GM19043 (cell line): ENCODE results near the gene ATP13A4.

Experiments
- ATAC-seq: cut with Tn5 transposase; IDR thresholded peaks from one replicate; pipeline ENCODE4 v1.9.1; 2021; ENCODE audit warnings: low read depth; ENCODE audit not compliant: unreplicated experiment

ATP13A4 gene, protein sequence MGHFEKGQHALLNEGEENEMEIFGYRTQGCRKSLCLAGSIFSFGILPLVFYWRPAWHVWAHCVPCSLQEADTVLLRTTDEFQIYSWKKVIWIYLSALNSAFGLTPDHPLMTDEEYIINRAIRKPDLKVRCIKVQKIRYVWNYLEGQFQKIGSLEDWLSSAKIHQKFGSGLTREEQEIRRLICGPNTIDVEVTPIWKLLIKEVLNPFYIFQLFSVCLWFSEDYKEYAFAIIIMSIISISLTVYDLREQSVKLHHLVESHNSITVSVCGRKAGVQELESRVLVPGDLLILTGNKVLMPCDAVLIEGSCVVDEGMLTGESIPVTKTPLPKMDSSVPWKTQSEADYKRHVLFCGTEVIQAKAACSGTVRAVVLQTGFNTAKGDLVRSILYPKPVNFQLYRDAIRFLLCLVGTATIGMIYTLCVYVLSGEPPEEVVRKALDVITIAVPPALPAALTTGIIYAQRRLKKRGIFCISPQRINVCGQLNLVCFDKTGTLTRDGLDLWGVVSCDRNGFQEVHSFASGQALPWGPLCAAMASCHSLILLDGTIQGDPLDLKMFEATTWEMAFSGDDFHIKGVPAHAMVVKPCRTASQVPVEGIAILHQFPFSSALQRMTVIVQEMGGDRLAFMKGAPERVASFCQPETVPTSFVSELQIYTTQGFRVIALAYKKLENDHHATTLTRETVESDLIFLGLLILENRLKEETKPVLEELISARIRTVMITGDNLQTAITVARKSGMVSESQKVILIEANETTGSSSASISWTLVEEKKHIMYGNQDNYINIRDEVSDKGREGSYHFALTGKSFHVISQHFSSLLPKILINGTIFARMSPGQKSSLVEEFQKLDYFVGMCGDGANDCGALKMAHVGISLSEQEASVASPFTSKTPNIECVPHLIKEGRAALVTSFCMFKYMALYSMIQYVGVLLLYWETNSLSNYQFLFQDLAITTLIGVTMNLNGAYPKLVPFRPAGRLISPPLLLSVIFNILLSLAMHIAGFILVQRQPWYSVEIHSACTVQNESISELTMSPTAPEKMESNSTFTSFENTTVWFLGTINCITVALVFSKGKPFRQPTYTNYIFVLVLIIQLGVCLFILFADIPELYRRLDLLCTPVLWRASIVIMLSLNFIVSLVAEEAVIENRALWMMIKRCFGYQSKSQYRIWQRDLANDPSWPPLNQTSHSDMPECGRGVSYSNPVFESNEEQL

GRCh38 chr3:193554811-193555210 lies at the start of gene ATP13A4:
Gene ATP13A4, minus strand, starts transcription at chr3:193554895. Its CDS starts 96 bp downstream, at chr3:193554799.
- no peak for ATAC-seq

GRCh38 chr3:193599393-193599792 lies 44.7 kb upstream of the ATP13A4 start:
- ATAC-seq = no peak

GRCh38 chr3:193598202-193598601 lies 43.5 kb upstream of the ATP13A4 start:
- no peak for ATAC-seq

DNA sequence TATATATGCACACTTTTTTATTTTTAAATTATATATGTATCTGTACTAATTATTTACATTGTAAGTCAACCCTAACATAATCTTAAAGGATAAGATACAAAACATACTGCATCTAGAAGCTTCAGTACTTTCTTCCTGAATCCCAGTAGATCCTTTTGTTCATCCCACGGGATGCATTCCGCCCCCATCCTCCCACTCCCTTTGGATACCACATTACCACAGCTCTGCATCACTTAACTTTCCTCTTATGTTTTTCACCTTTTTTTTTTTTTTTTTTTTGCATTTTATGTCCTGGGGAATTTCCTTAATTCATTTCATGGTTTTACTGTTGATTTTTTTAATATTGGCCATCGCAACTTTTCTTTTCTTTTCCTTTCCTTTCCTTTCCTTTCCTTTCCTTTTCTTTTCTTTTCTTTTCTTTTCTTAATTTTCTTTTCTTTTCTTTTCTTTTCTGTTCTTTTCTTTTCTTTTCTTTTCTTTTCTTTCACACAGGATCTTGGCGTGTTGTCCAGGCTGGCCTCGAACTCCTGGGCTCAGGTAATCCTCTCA lies 41.3 kb upstream of the ATP13A4 start:
- ATAC-seq = no peak

- no peak for ATAC-seq
Observed at GRCh38 chr3:193594946-193595689, 40.4 kb upstream of the ATP13A4 start.

DNA sequence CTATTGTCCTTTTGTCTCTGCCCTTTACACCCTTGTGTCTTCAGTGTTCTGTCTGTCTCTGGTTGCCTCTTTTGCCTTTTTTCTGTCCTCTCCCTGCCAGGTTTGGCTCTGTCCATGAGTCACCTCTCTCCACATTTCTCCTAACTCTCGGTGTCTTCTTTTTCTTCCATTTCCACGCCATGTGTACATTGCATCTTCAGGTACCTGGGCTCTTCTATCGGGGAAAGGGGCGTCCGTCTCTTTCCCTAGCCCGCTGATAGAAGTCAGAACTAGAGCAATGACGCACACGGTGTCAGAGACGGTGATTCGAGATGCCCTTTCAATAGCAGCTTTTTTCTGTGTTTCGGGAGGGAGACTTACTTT lies 39.0 kb upstream of the ATP13A4 start:
- ATAC-seq = no peak

DNA sequence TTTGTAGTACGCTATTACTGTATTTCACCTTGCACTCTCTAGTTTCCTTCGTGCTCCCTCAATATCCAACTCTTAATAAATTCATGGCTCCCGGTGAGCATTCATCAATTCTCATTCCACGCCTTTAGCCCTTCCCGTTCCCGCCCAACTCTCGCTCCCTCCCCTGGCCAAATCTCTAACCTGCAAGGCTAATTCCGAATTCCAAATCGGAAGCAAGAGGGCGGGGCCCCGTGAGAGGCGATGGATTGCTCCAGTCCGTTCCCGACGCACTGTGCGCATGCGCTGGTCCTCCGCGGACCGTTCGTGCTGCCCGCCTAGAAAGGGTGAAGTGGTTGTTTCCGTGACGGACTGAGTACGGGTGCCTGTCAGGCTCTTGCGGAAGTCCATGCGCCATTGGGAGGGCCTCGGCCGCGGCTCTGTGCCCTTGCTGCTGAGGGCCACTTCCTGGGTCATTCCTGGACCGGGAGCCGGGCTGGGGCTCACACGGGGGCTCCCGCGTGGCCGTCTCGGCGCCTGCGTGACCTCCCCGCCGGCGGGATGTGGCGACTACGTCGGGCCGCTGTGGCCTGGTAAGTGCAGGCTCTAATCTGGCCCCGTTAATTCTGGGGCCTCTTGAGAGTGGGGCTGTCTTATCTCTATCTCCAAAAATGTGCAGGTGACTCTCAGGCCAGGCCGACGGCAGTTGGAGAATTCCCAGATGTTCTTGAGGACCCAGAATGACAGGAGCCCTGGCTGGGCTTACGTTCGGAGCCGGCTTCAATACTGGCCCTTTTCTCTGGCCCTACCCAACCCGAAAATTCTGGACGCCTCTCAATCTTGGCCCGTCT lies 38.4 kb upstream of the ATP13A4 start, which contains the start of gene OPA1:
TSS of gene OPA1 (plus strand) at position 368 of the 827 bp plus-strand sequence. CDS start at position 538, 170 bp downstream.
- peak; percentile 99 for ATAC-seq

DNA sequence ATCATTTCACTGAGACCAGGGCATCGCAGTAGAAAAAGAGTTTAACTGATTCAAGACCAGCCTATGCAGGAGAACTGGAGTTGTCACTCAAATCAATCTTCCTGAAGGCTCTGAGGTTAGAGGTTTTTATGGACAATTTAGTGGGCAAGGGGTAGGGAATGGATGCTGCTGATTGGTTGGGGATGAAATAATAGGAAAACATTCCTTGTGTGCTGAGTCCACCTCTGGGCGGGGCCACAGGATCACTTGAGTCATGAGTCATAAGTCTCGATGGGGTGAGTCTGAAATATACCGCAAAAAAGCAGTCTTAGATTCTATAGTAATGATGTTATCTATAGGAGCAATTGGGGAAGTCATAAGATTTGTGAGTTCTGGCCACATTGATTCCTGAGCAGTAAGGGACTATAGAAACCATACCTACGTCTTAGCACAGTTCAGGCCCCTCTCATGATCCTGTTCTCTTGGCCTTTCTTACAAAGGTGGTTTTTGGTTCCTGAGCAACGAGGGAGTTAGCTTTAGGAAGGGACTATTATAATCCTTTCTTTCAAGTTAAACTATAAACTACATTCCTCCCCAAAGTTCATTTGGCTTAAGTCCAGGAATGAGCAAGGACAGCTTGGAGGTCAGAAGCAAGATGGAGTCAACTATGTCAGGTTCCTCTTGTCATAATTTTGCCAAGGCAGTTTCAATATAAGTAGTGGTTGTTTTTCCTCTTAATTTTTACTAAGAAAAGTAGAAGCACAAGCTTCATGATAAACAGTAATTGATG lies 35.6 kb upstream of the ATP13A4 start:
- ATAC-seq = no peak

- ATAC-seq = no peak
Observed at GRCh38 chr3:193589616-193590015, 34.9 kb upstream of the ATP13A4 start.

- ATAC-seq = no peak
Observed at GRCh38 chr3:193589129-193589528, 34.4 kb upstream of the ATP13A4 start.

DNA sequence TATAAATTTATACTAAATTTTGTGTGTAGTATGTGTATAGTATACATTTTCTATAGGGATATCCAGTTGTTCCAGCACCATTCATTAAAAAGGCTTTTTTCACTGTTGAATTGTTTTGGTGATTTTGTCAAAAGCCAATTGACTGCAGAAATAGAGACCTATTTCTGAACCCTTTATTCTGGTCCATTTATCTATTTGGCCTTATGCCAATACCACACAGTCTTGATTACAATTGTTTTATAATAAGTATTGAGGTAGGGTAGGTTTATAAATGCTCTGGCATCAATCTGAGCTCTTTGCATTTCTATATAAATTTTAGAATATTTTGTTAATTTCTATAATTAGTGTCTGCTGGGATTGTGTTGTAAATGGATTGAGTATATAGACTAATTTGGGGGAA lies 31.8 kb upstream of the ATP13A4 start:
- ATAC-seq = no peak

- no peak for ATAC-seq
Observed at GRCh38 chr3:193585530-193585929, 30.8 kb upstream of the ATP13A4 start.

GRCh38 chr3:193574488-193575070 lies 19.9 kb upstream of the ATP13A4 start:
- no peak for ATAC-seq

DNA sequence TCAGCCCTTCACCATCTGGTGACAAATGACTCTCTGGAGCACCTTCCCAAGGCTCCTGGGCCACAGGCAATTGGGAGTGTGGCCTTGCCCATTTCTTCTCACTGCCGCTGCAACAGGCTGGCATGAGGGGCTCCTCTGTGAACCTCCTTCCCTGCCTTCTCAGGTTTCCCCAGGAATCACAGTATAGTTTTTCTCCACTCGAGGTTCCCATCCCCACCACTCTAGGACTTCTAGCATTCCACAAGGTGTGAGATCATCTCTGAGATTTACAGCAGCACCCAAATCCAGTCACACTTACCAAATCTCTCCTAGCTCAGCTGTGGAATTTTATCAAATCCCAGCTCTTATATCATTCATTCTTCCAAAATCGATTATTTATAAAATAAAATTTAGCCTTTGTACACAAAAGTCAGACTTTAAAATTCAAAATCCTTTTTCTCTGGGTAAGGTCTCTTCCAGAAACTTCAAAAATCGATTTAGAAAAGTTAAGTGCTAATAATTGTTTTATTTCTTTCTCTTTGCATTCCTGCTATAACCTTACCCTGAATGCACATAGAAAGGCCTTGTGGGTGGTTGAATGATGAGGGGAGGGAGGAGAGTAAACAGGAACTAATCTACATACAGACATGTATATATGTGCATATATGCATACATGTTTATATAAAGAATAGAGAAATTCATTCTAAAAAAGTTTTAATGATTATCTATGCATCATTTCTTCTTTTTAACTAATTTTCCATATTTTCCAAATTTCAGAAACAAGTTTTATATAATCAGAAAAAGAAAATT lies 18.9 kb upstream of the ATP13A4 start:
- ATAC-seq = no peak

GRCh38 chr3:193572426-193572908 lies 17.8 kb upstream of the ATP13A4 start:
- ATAC-seq = peak; percentile 85

GRCh38 chr3:193569119-193569518 lies 14.4 kb upstream of the ATP13A4 start:
- ATAC-seq = no peak

DNA sequence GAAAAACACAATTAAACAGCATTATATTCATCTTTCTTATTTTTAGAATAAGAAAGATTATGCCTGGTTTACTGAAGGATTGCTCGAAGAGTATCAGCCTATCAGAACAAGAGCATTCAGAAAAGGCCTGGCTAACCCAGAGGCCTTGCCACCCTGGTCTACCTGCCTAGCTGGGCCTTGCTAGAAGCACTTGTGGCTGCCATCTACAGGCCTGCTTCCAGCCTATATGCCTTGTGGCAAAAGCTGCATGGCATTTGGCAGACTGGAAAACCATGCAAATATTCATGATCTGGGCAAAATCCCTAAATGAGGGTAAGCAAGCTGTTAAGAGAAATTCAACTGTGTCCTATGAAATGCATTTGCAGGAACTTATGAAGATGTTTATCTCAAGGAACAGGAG lies 9.3 kb upstream of the ATP13A4 start:
- ATAC-seq = no peak
